Ishikawa (cell line): ENCODE measurements around the gene RAPGEF3.
A peak's percentile ranks its signal among the peaks of the same experiment; 100 is the strongest.

ENCODE experiments used
- CEBPB ChIP-seq: IDR thresholded peaks from 2 replicates; pipeline ENCODE4 v1.6.1; 2012
- CREB1 ChIP-seq: IDR thresholded peaks from 2 replicates; pipeline ENCODE4 v1.6.1; 2012; ENCODE audit warnings: low read depth
- EGR1 ChIP-seq: IDR thresholded peaks from 2 replicates; pipeline ENCODE4 v1.6.1; 2012
- EP300 ChIP-seq: IDR thresholded peaks from 2 replicates; pipeline ENCODE4 v1.6.1; 2012; ENCODE audit warnings: borderline replicate concordance
- FOXM1 ChIP-seq: IDR thresholded peaks from 2 replicates; pipeline ENCODE4 v1.6.1; 2012; ENCODE audit warnings: low read depth, borderline replicate concordance
- MAX ChIP-seq: IDR thresholded peaks from 2 replicates; pipeline ENCODE4 v1.6.1; 2012
- NFIC ChIP-seq: IDR thresholded peaks from 2 replicates; pipeline ENCODE4 v1.6.1; 2012
- RAD21 ChIP-seq: IDR thresholded peaks from 2 replicates; pipeline ENCODE4 v1.6.1; 2012; ENCODE audit warnings: low read depth
- REST ChIP-seq: IDR thresholded peaks from 2 replicates; pipeline ENCODE4 v1.6.1; 2012; ENCODE audit warnings: low read depth, mild to moderate bottlenecking
- TAF1 ChIP-seq: IDR thresholded peaks from 2 replicates; pipeline ENCODE4 v1.6.1; 2012; ENCODE audit warnings: low read depth, mild to moderate bottlenecking
- TCF12 ChIP-seq: IDR thresholded peaks from 2 replicates; pipeline ENCODE4 v1.6.1; 2012; ENCODE audit warnings: low read depth
- TEAD4 ChIP-seq: IDR thresholded peaks from 2 replicates; pipeline ENCODE4 v1.6.1; 2012
- USF1 ChIP-seq: IDR thresholded peaks from 2 replicates; pipeline ENCODE4 v1.6.1; 2012
- YY1 ChIP-seq: IDR thresholded peaks from 2 replicates; pipeline ENCODE4 v1.6.1; 2012; ENCODE audit warnings: low read depth
- ZBTB7A ChIP-seq: IDR thresholded peaks from 2 replicates; pipeline ENCODE4 v1.6.1; 2012; ENCODE audit warnings: low read depth

RAPGEF3 gene

GRCh38 chr12:47707905-47708543, 50.7 kb downstream of the RAPGEF3 start:
- TF ChIP-seq REST (no peak), MAX (no peak), TAF1 (no peak), NFIC (no peak), CEBPB (no peak), YY1 (no peak), TEAD4 (no peak), EP300 (no peak), FOXM1 (no peak), EGR1 (no peak), USF1 (no peak), CREB1 (no peak), TCF12 (no peak), RAD21 (no peak), ZBTB7A (no peak)

GRCh38 chr12:47707355-47707754, 51.3 kb downstream of the RAPGEF3 start:
- no peak for TF ChIP-seq RAD21
- TF ChIP-seq TEAD4 = no peak
- no peak for TF ChIP-seq REST
- TF ChIP-seq EP300 = no peak
- no peak for TF ChIP-seq TCF12
- TF ChIP-seq CEBPB = no peak
- no peak for TF ChIP-seq MAX

GRCh38 chr12:47705566-47706425, 52.9 kb downstream of the RAPGEF3 start, which contains the start of gene RPAP3:
Gene RPAP3 (minus strand): TSS chr12:47706030. CDS start chr12:47702840, 3,190 bp downstream.
- peak; percentile 83 for TF ChIP-seq USF1
- TF ChIP-seq TEAD4 = no peak
- TF ChIP-seq FOXM1 = peak; percentile 35; the same call in 1 of the 2 replicates
- no peak; the same call in 1 of the 2 replicates for TF ChIP-seq RAD21
- no peak for TF ChIP-seq REST
- TF ChIP-seq YY1 = peak; percentile 66
- no peak for TF ChIP-seq EP300
- peak; percentile 70 for TF ChIP-seq ZBTB7A
- TF ChIP-seq TCF12 = peak; percentile 59; the same call in 1 of the 2 replicates
- TF ChIP-seq EGR1 = peak; percentile 83
- peak; percentile 48; the same call in 1 of the 2 replicates for TF ChIP-seq CREB1
- TF ChIP-seq TAF1 = peak; percentile 90
- peak; percentile 80 for TF ChIP-seq MAX
- TF ChIP-seq CEBPB = no peak
- TF ChIP-seq NFIC = peak; percentile 10; the same call in 1 of the 2 replicates
